ENCODE results near the gene TUBA1A.
"Not testable (repeated sequence)": the region's sequence is repeated elsewhere in the genome, so short reads cannot be mapped to it uniquely, and the experiment has no call there.

- TF ChIP-seq CTCF, POLR2A (IDR thresholded peaks at IDR 0.05): not testable (repeated sequence)
These were observed 5.5 kb downstream of the TUBA1A start for GRCh38 chr12:49183214-49183950.
